Activated B cell treated with CpG ODN at 0.5 μM for 24 hours (primary cell): Measurements from ENCODE around the gene RAPGEF6. TPM values are rescaled to one million over a fixed set of nuclear protein-coding genes. Genes with fewer than 3 reads are reported as not detected.

Source experiments
- ATAC-seq: fragments of 200-7000 bp; cut with Tn5 transposase; one replicate; pipeline ENCODE4 v1.10.0; 2021; ENCODE audit warnings: low read depth, mild to moderate bottlenecking, moderate library complexity
- CTCF ChIA-PET: fragments of 350-600 bp; sonication (Branson Sonifier 250); formaldehyde crosslinking; loops from one replicate; lab custom pipeline; 2021; ENCODE audit warnings: antibody characterized with exemption; lab: Charles Lee
- POLR2A ChIA-PET: fragments of 350-600 bp; sonication (Branson Sonifier 250); formaldehyde crosslinking; loops from one replicate; lab custom pipeline; 2021; ENCODE audit warnings: antibody characterized with exemption; lab: Charles Lee
- DNase-seq: peaks from one replicate; pipeline ENCODE4 v3.0.0; 2022
- H3K27ac Mint-ChIP-seq: one replicate; pipeline ENCODE4 v1.8.0; 2020; ENCODE audit warnings: mixed read lengths
- H3K27me3 Mint-ChIP-seq: one replicate; pipeline ENCODE4 v1.8.0; 2021; ENCODE audit warnings: mixed read lengths
- H3K36me3 Mint-ChIP-seq: one replicate; pipeline ENCODE4 v1.8.0; 2021; ENCODE audit warnings: low read depth, mixed read lengths
- H3K4me1 Mint-ChIP-seq: one replicate; pipeline ENCODE4 v1.8.0; 2021; ENCODE audit warnings: mixed read lengths
- H3K4me3 Mint-ChIP-seq: one replicate; pipeline ENCODE4 v1.8.0; 2020; ENCODE audit warnings: mild to moderate bottlenecking, mixed read lengths
- H3K9me3 Mint-ChIP-seq: one replicate; pipeline ENCODE4 v1.8.0; 2020; ENCODE audit warnings: mixed read lengths
- CTCF ChIP-seq: fragments of 200-600 bp; IDR thresholded peaks from one replicate; pipeline ENCODE4 v1.8.0; 2022; ENCODE audit warnings: antibody characterized with exemption, mild to moderate bottlenecking
- intact Hi-C: fragments of 100-400 bp; cut with micrococcal nuclease; formaldehyde crosslinking; loops from one replicate; pipeline ENCODE4 v1.15.1; 2024
- total RNA-seq: library from RNA; stranded (reverse); gene quantifications from 2 replicates; pipeline ENCODE4 v1.2.3, GENCODE V29; 2022

Gene RAPGEF6
- total RNA-seq, 1 donor from 2014 or later, result 45.1 TPM

GRCh38 chr5:131659290-131659689, 24.3 kb upstream of the RAPGEF6 start:
- CTCF ChIA-PET, result no interaction called here
- DNase-seq (no peak), ATAC-seq (no peak)
- H3K27ac Mint-ChIP-seq, result no peak overlapping the region
- no peak for TF ChIP-seq CTCF
- intact Hi-C loops, result no loop called here
- no peaks in the 10 kb centered on the region for H3K27me3 Mint-ChIP-seq
- H3K4me3 Mint-ChIP-seq, result no peak overlapping the region
- peaks cover 11% of the 10 kb centered on the region for H3K9me3 Mint-ChIP-seq
- POLR2A ChIA-PET, result no interaction called here
- no peaks in the 10 kb centered on the region for H3K4me1 Mint-ChIP-seq
- peaks cover 74% of the 10 kb centered on the region for H3K36me3 Mint-ChIP-seq

GRCh38 chr5:131654776-131655175, 19.7 kb upstream of the RAPGEF6 start:
- DNase-seq (no peak), ATAC-seq (no peak)
- POLR2A ChIA-PET, result no interaction called here
- no peak for TF ChIP-seq CTCF
- CTCF ChIA-PET, result no interaction called here
- H3K36me3 Mint-ChIP-seq, result peaks cover 69% of the 10 kb centered on the region
- H3K9me3 Mint-ChIP-seq, result peaks cover 3% of the 10 kb centered on the region
- peaks cover 8% of the 10 kb centered on the region for H3K4me1 Mint-ChIP-seq
- H3K27me3 Mint-ChIP-seq, result no peaks in the 10 kb centered on the region
- no peak overlapping the region for H3K4me3 Mint-ChIP-seq
- no peak overlapping the region for H3K27ac Mint-ChIP-seq
- intact Hi-C loops, result no loop called here

GRCh38 chr5:131654309-131654708, 19.3 kb upstream of the RAPGEF6 start:
- intact Hi-C loops, result no loop called here
- no peak for TF ChIP-seq CTCF
- Mint-ChIP-seq H3K4me3 (no peak overlapping the region), H3K4me1 (peaks cover 8% of the 10 kb centered on the region), H3K27me3 (no peaks in the 10 kb centered on the region), H3K9me3 (peaks cover 3% of the 10 kb centered on the region), H3K36me3 (peaks cover 68% of the 10 kb centered on the region), H3K27ac (no peak overlapping the region)
- DNase-seq (no peak), ATAC-seq (no peak)
- ChIA-PET POLR2A (no interaction called here), CTCF (no interaction called here)

- intact Hi-C loops, result loop anchor here (2.0 to 5.0 kb wide), 2 partner anchors 16 to 33 kb away; no protein-coding TSS in a partner anchor
- Mint-ChIP-seq H3K27me3 (no peaks in the 10 kb centered on the region), H3K4me3 (no peak overlapping the region), H3K4me1 (peaks cover 37% of the 10 kb centered on the region), H3K36me3 (peaks cover 48% of the 10 kb centered on the region), H3K27ac (no peak overlapping the region), H3K9me3 (peaks cover 3% of the 10 kb centered on the region)
- no peak for DNase-seq
- ATAC-seq, result no peak
- TF ChIP-seq CTCF, result no peak
- POLR2A ChIA-PET, result interaction anchor here (0.9 kb wide), 1 partner anchor 13 kb away, joined by 4 read pairs; no protein-coding TSS in a partner anchor
- CTCF ChIA-PET, result no interaction called here
These were observed 14.1 kb upstream of the RAPGEF6 start for GRCh38 chr5:131649161-131649560.

- H3K4me1 Mint-ChIP-seq, result peaks cover 37% of the 10 kb centered on the region
- no peak for TF ChIP-seq CTCF
- H3K9me3 Mint-ChIP-seq, result peaks cover 3% of the 10 kb centered on the region
- H3K36me3 Mint-ChIP-seq, result peaks cover 44% of the 10 kb centered on the region
- ChIA-PET POLR2A (interaction anchor here (0.6 to 3.0 kb wide), 15 partner anchors 8 to 1317 kb away, joined by 3 to 46 read pairs (median 5); partner anchors contain the start of genes AFF4, FNIP1, RAPGEF6 and SLC22A4), CTCF (interaction anchor here (0.7 to 2.3 kb wide), 9 partner anchors 11 to 360 kb away, joined by 3 to 34 read pairs (median 3); no protein-coding TSS in a partner anchor)
- intact Hi-C loops, result loop anchor here (1.0 to 5.0 kb wide), 3 partner anchors 12 to 58 kb away; partner anchors contain the start of gene RAPGEF6
- ATAC-seq (peak; percentile 92), DNase-seq (no peak)
- H3K27ac Mint-ChIP-seq, result peak overlapping the region; percentile 90
- H3K27me3 Mint-ChIP-seq, result no peaks in the 10 kb centered on the region
- H3K4me3 Mint-ChIP-seq, result peak overlapping the region; percentile 76
These were observed 12.2 kb upstream of the RAPGEF6 start for GRCh38 chr5:131647048-131647769.
